Breast epithelium (tissue), 4 donors: ENCODE results near the gene TCEAL2. TPM values are rescaled to one million over a fixed set of nuclear protein-coding genes. Genes with fewer than 3 reads are reported as not detected.
"Not testable (repeated sequence)": the region's sequence is repeated elsewhere in the genome, so short reads cannot be mapped to it uniquely, and the experiment has no call there.

Source experiments
- DNase-seq, 2 donors: peaks; one replicate each; pipeline ENCODE4 v3.0.0-alpha.2; 2019; ENCODE audit warnings: low spot score in 2 of 2
- H3K27ac ChIP-seq, 2 donors: fragments of 200-600 bp; sonication (generic) in 1 of 2; one replicate each; pipeline ENCODE4 v1.5.1; 2016 to 2019; ENCODE audit warnings: mild to moderate bottlenecking in 1 of 2
- H3K27me3 ChIP-seq, 2 donors: fragments of 200-600 bp; sonication (generic) in 1 of 2; one replicate each; pipeline versions ENCODE4 v1.5.1 to v1.6.0; 2017 to 2019; ENCODE audit warnings: control low read depth in 1 of 2, mild to moderate bottlenecking in 1 of 2
- H3K36me3 ChIP-seq: fragments of 200-600 bp; one replicate; pipeline ENCODE4 v1.5.1; 2019
- H3K4me1 ChIP-seq, 2 donors: fragments of 200-600 bp; sonication (generic); one replicate each; pipeline ENCODE4 v1.5.1; 2016 to 2019; ENCODE audit warnings: control low read depth in 1 of 2
- H3K4me3 ChIP-seq, 3 donors: fragments of 200-600 bp; sonication (generic); 1 replicate in 2 of 3; 2 replicates in 1 of 3; pipeline ENCODE4 v1.5.1; 2016 to 2019; ENCODE audit warnings: mild to moderate bottlenecking in 3 of 3, moderate library complexity in 2 of 3
- H3K9me3 ChIP-seq, 2 donors: fragments of 200-600 bp; sonication (generic) in 1 of 2; one replicate each; pipeline ENCODE4 v1.5.1; 2016 to 2019; ENCODE audit warnings: control low read depth in 1 of 2
- CTCF ChIP-seq, 3 donors: fragments of 450-650 bp; IDR thresholded peaks; one replicate each; pipeline ENCODE4 v1.5.1; 2016 to 2017; ENCODE audit warnings: antibody characterized with exemption in 3 of 3, mild to moderate bottlenecking in 3 of 3, moderate library complexity in 3 of 3
- POLR2A ChIP-seq: fragments of 450-650 bp; IDR thresholded peaks from one replicate; pipeline ENCODE4 v1.6.1; 2016; ENCODE audit warnings: antibody characterized with exemption, mild to moderate bottlenecking, moderate library complexity
- POLR2AphosphoS5 ChIP-seq, 3 donors: sonication (generic); formaldehyde crosslinking; IDR thresholded peaks; one replicate each; pipeline ENCODE4 v1.6.1; 2017; ENCODE audit warnings: antibody characterized with exemption in 3 of 3
- intact Hi-C: fragments of 100-400 bp; cut with DNase I; formaldehyde crosslinking; loops from one replicate; pipeline ENCODE4 v1.15.1; 2023; ENCODE audit warnings: low total_unique reads
- total RNA-seq, 3 donors: library from RNA; depleted of rRNA; stranded (reverse); fragments of >200 nt; gene quantifications; one replicate each; pipeline ENCODE4 v1.1.0, GENCODE V29; 2016

TCEAL2 gene
- total RNA-seq, 3 donors from 2014 or later: 0.66 to 6.4 TPM; not detected in 1

- H3K27ac ChIP-seq: no peak overlapping the region
- no peak for DNase-seq
- TF ChIP-seq CTCF (IDR thresholded peaks at IDR 0.05) (no peak), POLR2AphosphoS5 (IDR thresholded peaks at IDR 0.05) (no peak)
- peaks cover 0 to 52% of the 10 kb centered on the region in 2 donors for H3K27me3 ChIP-seq
- H3K36me3 ChIP-seq: no peaks in the 10 kb centered on the region
- H3K4me1 ChIP-seq: no peaks in the 10 kb centered on the region
- no peak overlapping the region for H3K4me3 ChIP-seq
- no peaks in the 10 kb centered on the region for H3K9me3 ChIP-seq
- intact Hi-C loops: no loop called here
These were observed 1.4 kb downstream of the TCEAL2 start for GRCh38 chrX:102126863-102127262.

- peaks cover 0 to 65% of the 10 kb centered on the region in 2 donors for H3K27me3 ChIP-seq
- H3K9me3 ChIP-seq: no peaks in the 10 kb centered on the region
These were observed 4.0 kb downstream of the TCEAL2 start for GRCh38 chrX:102129473-102129872.

GRCh38 chrX:102138064-102138463 is 12.6 kb downstream of the TCEAL2 start:
- H3K36me3 ChIP-seq: no peaks in the 10 kb centered on the region
- DNase-seq: no peak
- no peaks in the 10 kb centered on the region for H3K4me1 ChIP-seq
- peaks cover 0 to 68% of the 10 kb centered on the region in 2 donors for H3K27me3 ChIP-seq
- intact Hi-C loops: no loop called here
- no peaks in the 10 kb centered on the region for H3K9me3 ChIP-seq
- TF ChIP-seq POLR2AphosphoS5 (IDR thresholded peaks at IDR 0.05): no peak
- no peak overlapping the region for H3K27ac ChIP-seq
- no peak overlapping the region for H3K4me3 ChIP-seq

More at GRCh38 chrX:102129473-102129872, 4.0 kb downstream of the TCEAL2 start:
- TF ChIP-seq POLR2A (no peak), CTCF (IDR thresholded peaks at IDR 0.05) (peak in 1 of 3 donors; percentile 11)
- Histone ChIP-seq H3K4me3 (no peak overlapping the region), H3K27ac (no peak overlapping the region), H3K4me1 (no peaks in the 10 kb centered on the region), H3K36me3 (no peaks in the 10 kb centered on the region)
- intact Hi-C loops: no loop called here
- DNase-seq: no peak

DNA sequence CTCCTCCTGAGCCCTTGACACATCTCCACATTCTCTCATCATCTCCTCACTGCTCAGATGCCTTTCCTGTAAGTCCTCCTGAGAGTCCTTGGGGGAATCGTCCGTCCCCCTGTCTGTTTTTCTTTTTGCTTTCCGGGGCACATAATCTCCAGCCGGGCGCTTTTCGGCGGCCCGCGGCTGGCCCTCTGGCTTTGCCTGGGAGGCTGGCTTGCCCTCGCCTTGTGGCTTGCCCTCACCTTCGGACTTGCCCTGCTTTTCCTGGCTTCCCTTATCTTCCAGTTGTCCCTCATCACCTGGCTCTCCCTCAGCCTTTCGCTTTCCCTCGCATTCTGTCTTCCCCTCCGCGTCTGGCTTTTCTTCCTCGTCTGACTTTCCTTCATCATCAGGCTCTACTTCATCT is 15.4 kb downstream of the TCEAL2 start:
- H3K27me3 ChIP-seq: peaks cover 0 to 67% of the 10 kb centered on the region in 2 donors
- H3K27ac ChIP-seq, DNase-seq, H3K4me3 ChIP-seq, H3K4me1 ChIP-seq, H3K9me3 ChIP-seq, H3K36me3 ChIP-seq, intact Hi-C loops: not testable (repeated sequence)

- peaks cover 0 to 69% of the 10 kb centered on the region in 2 donors for H3K27me3 ChIP-seq
- H3K27ac ChIP-seq, H3K4me1 ChIP-seq, H3K4me3 ChIP-seq, DNase-seq, H3K9me3 ChIP-seq, intact Hi-C loops, H3K36me3 ChIP-seq: not testable (repeated sequence)
These were observed 16.2 kb downstream of the TCEAL2 start for GRCh38 chrX:102141631-102142030.

DNA sequence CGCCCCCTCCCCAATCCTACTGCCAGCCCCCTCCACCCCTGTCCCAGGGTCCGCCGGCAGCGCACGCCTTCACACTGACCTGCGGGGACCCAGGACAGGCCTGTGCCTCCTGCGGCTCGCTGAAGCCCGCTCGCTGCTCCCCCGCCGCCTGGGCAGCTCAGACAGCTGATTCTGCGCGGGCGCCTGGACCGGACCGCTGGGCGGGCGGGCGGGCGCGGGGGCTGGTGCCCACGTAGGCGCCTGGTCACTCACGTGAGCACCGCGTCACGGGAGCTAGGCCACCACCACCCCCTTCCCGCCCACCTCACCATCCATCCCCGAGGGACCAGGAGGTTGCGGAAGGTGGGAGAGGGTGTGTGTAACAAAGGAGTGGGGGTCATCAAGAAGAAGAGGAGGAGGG is 16.8 kb downstream of the TCEAL2 start, which contains the start of gene TCEAL6:
Gene TCEAL6 (minus strand): TSS at position 208 of the 400 bp plus-strand sequence.
- peaks cover 0 to 69% of the 10 kb centered on the region in 2 donors for H3K27me3 ChIP-seq
- H3K4me3 ChIP-seq, H3K4me1 ChIP-seq, H3K27ac ChIP-seq, H3K9me3 ChIP-seq, H3K36me3 ChIP-seq, DNase-seq, intact Hi-C loops: not testable (repeated sequence)

GRCh38 chrX:102154218-102154860 is 28.9 kb downstream of the TCEAL2 start:
- TF ChIP-seq POLR2A (no peak), CTCF (IDR thresholded peaks at IDR 0.05) (no peak), POLR2AphosphoS5 (IDR thresholded peaks at IDR 0.05) (no peak)
- Histone ChIP-seq H3K27me3 (peaks cover 0 to 35% of the 10 kb centered on the region in 2 donors), H3K27ac (peak overlapping the region in 1 of 2 donors; percentile 76), H3K4me3 (peak overlapping the region in 2 of 3 donors; percentile 53 to 61), H3K36me3 (no peaks in the 10 kb centered on the region), H3K9me3 (no peaks in the 10 kb centered on the region), H3K4me1 (no peaks in the 10 kb centered on the region)
- no peak for DNase-seq
- intact Hi-C loops: no loop called here
